IPS-18c (cell line): ENCODE results near the gene FNDC11.
"Not testable (repeated sequence)": the region's sequence is repeated elsewhere in the genome, so short reads cannot be mapped to it uniquely, and the experiment has no call there.

Experiments used
- H3K4me3 ChIP-seq: 2 replicates; pipeline ENCODE4 v1.7.0; 2013; ENCODE audit warnings: low read depth, mild to moderate bottlenecking, low read length, moderate library complexity; ENCODE audit not compliant: insufficient read depth
- H3K9me3 ChIP-seq: one replicate; pipeline ENCODE4 v1.6.1; 2013; ENCODE audit warnings: mild to moderate bottlenecking, low read length, moderate library complexity; ENCODE audit not compliant: control insufficient read depth, insufficient read depth

Gene FNDC11

DNA sequence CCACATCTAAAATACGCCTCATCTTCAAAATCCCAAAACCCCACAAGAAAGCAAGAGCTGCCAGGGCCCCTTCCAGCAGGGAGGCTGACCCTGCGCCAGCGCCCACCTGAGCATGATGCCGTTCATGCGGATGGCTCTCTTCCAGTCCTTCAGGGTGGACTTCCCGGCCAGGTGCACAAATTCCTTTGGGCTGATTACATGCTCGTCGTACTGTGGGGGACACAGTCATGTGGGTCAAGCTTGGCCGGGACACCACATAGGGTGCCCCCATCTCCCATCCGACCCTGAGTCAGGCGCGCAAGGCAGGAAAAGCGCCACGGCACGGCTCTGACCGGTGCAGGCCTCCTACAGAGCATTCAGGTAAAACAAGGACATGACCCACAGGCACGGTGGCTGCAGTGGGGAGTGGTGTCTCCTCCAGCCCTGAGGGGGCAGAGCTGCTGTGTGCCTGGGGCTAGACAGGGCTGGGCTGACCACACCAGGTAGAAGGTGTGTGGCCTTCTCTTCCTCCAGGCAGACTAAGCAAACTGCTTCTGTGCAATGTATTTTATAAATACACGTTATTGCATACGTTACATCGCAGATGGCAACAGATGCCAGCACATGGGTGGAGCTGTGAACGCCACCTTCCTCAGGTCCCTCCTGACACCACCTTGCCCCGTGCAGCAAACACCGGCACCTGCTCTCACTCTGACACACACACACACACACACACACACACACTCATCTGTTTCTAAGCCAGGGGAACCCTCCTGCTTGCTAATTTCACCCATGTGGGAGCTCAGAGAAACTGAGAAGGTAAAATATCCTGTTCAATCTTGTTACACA is 43.9 kb downstream of the FNDC11 start:
- no peaks in the 10 kb centered on the region for H3K9me3 ChIP-seq
- H3K4me3 ChIP-seq = no peak overlapping the region

DNA sequence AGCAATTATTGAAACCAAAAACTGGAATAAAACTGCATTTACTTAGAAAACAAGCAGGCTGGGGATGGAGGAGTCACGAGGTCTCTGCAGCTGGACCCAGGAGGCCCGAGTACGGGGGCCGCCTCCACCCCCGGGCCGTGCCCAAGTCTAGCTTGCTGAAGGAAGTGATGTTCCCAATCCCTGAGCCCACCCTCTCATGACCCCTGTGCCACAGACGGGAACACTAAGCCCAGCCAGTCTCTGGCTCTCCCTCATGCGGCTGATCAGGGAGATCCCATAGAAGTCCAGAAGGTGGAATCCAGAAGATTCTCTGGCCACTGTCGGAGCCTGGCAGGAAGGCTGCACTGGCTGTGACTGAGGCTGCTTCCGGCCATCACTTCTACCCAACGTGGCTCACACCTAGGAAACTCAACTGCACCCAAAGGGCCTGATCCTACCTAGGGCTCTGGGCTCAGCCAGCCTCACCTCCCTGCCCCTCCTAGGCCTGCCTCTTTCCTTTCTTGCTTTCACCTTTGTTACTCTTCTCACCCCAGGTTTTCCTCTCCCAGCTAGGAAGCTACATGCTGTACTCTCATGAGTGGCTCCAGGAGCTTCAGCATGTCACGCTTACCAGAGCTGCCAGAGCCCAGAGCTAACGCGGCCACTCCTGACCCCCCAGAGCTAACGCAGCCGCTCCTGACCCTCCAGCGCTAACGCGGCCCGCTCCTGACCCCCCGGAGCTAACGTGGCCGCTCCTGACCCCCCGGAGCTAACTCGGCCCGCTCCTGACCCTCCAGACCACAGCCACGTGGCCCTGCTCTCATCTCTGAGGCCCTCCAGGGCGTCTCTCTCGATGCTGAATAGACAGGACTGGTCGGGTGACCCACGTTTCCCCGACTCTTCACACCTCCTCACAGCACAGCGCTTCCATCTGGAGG is 44.8 kb downstream of the FNDC11 start:
- Histone ChIP-seq H3K4me3 (no peak overlapping the region), H3K9me3 (no peaks in the 10 kb centered on the region)

DNA sequence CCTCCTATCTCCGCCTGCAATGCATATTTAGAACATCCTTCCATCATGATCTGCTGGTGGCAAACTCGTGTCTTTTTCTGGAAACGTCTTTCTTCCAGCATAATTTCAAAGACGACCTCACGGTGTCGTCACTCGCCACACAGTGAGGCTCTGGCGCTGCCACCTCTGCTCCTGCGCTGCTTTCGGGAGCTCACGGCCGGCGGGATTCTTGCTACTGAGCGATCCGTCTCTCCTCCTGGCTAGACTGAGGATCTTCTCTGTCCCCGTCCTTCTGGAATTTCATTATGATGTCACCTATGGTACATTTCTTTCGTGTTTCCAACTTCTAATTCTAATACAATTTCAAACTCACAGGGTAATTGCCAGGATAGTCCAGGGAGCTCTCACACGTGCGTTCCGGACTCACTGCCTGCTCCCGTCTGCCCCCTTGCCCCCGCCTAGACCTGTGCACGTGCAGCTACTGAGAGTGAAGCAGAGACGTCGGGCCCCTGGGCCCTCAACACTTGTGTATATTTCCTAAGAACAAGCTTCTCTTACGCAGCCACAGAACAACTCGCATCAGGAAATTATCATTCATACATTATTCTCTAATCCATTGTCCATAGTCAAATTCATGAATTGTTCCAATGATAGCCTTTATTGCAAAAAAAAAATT is 45.6 kb downstream of the FNDC11 start:
- H3K4me3 ChIP-seq = no peak overlapping the region

DNA sequence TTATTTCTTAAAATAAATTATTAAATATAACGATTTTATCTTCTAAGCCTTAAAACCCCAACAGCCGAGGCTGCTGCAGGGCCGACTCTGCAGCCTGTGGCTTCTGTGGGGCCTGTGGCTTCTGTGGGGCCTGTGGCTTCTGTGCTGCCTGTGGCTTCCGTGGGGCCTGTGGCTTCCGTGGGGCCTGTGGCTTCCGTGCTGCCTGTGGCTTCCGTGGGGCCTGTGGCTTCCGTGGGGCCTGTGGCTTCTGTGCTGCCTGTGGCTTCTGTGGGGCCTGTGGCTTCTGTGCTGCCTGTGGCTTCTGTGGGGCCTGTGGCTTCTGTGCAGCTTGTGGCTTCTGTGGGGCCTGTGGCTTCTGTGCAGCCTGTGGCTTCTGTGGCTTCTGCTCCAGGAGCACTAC is 47.7 kb downstream of the FNDC11 start:
- H3K9me3 ChIP-seq, H3K4me3 ChIP-seq: not testable (repeated sequence)

More for the DNA sequence above, 45.6 kb downstream of the FNDC11 start:
- H3K9me3 ChIP-seq = no peaks in the 10 kb centered on the region

DNA sequence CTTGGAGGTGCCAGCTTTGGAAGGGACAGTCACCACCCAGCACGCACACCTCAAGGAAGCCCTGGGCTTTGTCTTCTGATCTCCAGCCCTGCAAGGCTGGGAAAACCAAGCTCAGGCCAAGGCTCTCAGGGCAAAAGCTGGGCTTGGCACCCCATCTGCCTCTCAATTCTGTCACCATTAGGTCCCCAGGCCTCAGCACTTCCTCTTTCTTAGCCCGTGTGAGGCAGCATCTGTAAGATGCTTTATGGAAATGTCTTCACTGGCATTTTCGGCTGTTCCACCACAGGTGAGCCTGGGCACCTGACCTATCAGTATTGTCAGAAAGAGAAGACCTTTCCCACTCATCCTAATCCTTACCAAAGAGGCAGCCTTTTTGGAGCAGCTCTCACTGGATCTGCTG is 48.4 kb downstream of the FNDC11 start:
- Histone ChIP-seq H3K4me3 (no peak overlapping the region), H3K9me3 (no peaks in the 10 kb centered on the region)
